ENCODE data around the gene PALM.

PALM gene

DNA sequence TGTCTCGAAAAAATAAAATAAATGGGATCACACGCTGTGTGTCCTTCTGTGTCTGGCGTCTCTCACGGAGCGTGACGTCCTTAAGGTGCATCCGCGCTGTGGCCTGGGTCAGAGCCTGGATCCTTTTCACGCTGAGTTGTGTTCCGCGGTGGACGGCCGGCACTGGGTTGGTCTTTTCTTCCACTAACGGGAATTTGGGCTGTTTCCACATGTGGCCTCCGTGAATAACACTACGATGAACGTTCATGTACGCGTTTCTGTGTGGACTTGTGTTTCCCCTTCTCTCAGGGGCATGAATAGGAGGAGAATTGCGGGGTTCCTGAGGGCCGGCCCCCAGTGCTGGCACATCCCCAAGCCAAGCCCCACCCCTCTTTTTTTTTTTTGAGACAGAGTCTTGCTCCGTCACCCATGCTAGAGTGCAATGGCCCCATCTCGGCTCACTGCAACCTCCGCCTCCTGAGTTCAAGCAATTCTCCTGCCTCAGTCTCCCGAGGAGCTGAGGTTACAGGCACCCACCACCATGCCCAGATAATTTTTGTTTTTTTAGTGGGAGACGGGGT, 82.4 kb downstream of the PALM start:
- Histone ChIP-seq H3K9ac (ENCODE audit: low read length) (no peak overlapping the region), H3K27me3 (replicated peaks; ENCODE audit: insufficient read depth, low read length) (peaks cover 21% of the 10 kb centered on the region), H4K20me1 (ENCODE audit: insufficient read depth, low read length) (no peaks in the 10 kb centered on the region), H3K27ac (ENCODE audit: low read length) (no peak overlapping the region), H2AFZ (ENCODE audit: low read length) (no peak overlapping the region), H3K4me3 (ENCODE audit: low read length) (no peak overlapping the region), H3K9me2 (replicated peaks; ENCODE audit: insufficient read depth, low read length) (no peaks in the 10 kb centered on the region), H3F3A (ENCODE audit: insufficient read depth, low read length) (no peaks in the 10 kb centered on the region), H3K36me3 (replicated peaks; ENCODE audit: insufficient read depth, low read length) (no peaks in the 10 kb centered on the region), H3K79me2 (ENCODE audit: low read length) (0 out of 2 replicates have a peak, but pooled peaks cover under 1% of the 10 kb centered on the region), H3K4me1 (ENCODE audit: low read length) (no peaks in the 10 kb centered on the region), H3K4me2 (ENCODE audit: low read depth, low read length) (no peak overlapping the region), H3K9me3 (replicated peaks; ENCODE audit: insufficient read depth, low read length) (no peaks in the 10 kb centered on the region)
- TF ChIP-seq, protein P1, sequence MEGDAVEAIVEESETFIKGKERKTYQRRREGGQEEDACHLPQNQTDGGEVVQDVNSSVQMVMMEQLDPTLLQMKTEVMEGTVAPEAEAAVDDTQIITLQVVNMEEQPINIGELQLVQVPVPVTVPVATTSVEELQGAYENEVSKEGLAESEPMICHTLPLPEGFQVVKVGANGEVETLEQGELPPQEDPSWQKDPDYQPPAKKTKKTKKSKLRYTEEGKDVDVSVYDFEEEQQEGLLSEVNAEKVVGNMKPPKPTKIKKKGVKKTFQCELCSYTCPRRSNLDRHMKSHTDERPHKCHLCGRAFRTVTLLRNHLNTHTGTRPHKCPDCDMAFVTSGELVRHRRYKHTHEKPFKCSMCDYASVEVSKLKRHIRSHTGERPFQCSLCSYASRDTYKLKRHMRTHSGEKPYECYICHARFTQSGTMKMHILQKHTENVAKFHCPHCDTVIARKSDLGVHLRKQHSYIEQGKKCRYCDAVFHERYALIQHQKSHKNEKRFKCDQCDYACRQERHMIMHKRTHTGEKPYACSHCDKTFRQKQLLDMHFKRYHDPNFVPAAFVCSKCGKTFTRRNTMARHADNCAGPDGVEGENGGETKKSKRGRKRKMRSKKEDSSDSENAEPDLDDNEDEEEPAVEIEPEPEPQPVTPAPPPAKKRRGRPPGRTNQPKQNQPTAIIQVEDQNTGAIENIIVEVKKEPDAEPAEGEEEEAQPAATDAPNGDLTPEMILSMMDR (IDR thresholded peaks at IDR 0.05; ENCODE audit: low read length) = no peak
- TF ChIP-seq EZH2 (optimal IDR thresholded peaks at IDR 0.05; ENCODE audit: low read depth, low read length) = no peak
- no peak for DNase-seq

DNA sequence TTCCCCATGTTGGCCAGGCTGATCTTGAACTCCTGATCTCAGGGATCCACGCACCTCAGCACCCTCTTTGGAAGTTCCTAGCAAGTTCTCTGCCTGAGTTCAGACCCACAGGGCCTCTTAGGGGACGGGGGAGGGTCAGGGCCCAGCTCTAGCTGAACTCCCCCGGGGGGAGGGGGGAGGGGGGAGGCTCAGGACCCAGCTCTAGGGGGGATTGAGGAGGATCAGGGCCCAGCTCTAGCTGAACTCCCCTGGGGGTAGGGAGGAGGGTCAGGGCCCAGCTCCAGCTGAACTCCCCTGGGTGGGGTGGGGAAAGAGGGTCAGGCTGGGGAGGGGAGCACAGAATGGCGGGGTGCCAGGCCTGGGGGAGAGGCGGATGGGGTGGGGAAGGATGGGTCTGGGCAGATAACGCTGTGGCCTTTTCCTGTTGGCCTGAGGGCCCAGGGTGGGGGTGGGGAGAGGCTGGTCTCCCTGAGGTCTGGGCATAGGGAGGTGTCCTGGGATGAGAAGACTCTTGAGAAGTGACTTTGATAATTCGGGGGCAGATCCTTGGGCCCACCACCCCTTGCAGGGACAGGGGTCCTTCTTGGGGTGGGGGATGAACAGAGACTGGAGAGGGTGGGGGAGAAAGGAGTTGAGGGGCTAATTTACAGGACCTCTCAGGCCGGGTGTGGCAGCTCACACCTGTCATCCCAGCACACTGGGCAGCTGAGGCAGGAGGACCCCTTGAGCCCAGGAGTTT, 83.0 kb downstream of the PALM start:
- Histone ChIP-seq H3K4me2 (ENCODE audit: low read depth, low read length) (no peak overlapping the region), H3K79me2 (ENCODE audit: low read length) (0 out of 2 replicates have a peak, but pooled peaks cover 3% of the 10 kb centered on the region), H3K27me3 (replicated peaks; ENCODE audit: insufficient read depth, low read length) (peaks cover 21% of the 10 kb centered on the region), H3K9me3 (replicated peaks; ENCODE audit: insufficient read depth, low read length) (no peaks in the 10 kb centered on the region), H2AFZ (ENCODE audit: low read length) (no peak overlapping the region), H3K27ac (ENCODE audit: low read length) (no peak overlapping the region), H3K4me3 (ENCODE audit: low read length) (no peak overlapping the region), H3K4me1 (ENCODE audit: low read length) (no peaks in the 10 kb centered on the region), H3K36me3 (replicated peaks; ENCODE audit: insufficient read depth, low read length) (no peaks in the 10 kb centered on the region), H3K9ac (ENCODE audit: low read length) (no peak overlapping the region), H4K20me1 (ENCODE audit: insufficient read depth, low read length) (no peaks in the 10 kb centered on the region), H3F3A (ENCODE audit: insufficient read depth, low read length) (no peaks in the 10 kb centered on the region), H3K9me2 (replicated peaks; ENCODE audit: insufficient read depth, low read length) (no peaks in the 10 kb centered on the region)
- TF ChIP-seq EZH2 (optimal IDR thresholded peaks at IDR 0.05; ENCODE audit: low read depth, low read length) (no peak), EZH2phosphoT487 (IDR thresholded peaks at IDR 0.05; ENCODE audit: low read length) (no peak)
- TF ChIP-seq, protein P1 (IDR thresholded peaks at IDR 0.05; ENCODE audit: low read length) = no peak
- no peak for DNase-seq

- Histone ChIP-seq H3K4me3 (ENCODE audit: low read length) (no peak overlapping the region), H3F3A (ENCODE audit: insufficient read depth, low read length) (no peaks in the 10 kb centered on the region), H3K4me1 (ENCODE audit: low read length) (no peaks in the 10 kb centered on the region), H3K27me3 (replicated peaks; ENCODE audit: insufficient read depth, low read length) (peaks cover 21% of the 10 kb centered on the region), H3K9me3 (replicated peaks; ENCODE audit: insufficient read depth, low read length) (no peaks in the 10 kb centered on the region), H3K27ac (ENCODE audit: low read length) (no peak overlapping the region), H3K36me3 (replicated peaks; ENCODE audit: insufficient read depth, low read length) (no peaks in the 10 kb centered on the region), H2AFZ (ENCODE audit: low read length) (no peak overlapping the region), H3K9me2 (replicated peaks; ENCODE audit: insufficient read depth, low read length) (no peaks in the 10 kb centered on the region), H4K20me1 (ENCODE audit: insufficient read depth, low read length) (no peaks in the 10 kb centered on the region), H3K9ac (ENCODE audit: low read length) (no peak overlapping the region), H3K79me2 (ENCODE audit: low read length) (0 out of 2 replicates have a peak, but pooled peaks cover 3% of the 10 kb centered on the region), H3K4me2 (ENCODE audit: low read depth, low read length) (no peak overlapping the region)
- no peak for DNase-seq
- TF ChIP-seq, protein P1 (IDR thresholded peaks at IDR 0.05; ENCODE audit: low read length) = no peak
Observed at GRCh38 chr19:792306-792885, 83.7 kb downstream of the PALM start.
